Type B pancreatic cell (in vitro differentiated cells): Measurements from ENCODE around the gene TOM1L2. TPM values are rescaled to one million over a fixed set of nuclear protein-coding genes. Genes with fewer than 3 reads are reported as not detected.

ENCODE experiments used
- DNase-seq: peaks from one replicate; pipeline ENCODE4 v3.0.0; 2021; ENCODE audit warnings: mixed read lengths; ENCODE audit not compliant: unreplicated experiment; ENCODE audit errors: extremely low spot score
- H3K27ac Mint-ChIP-seq: 2 replicates; pipeline ENCODE4 v1.8.0; 2021; ENCODE audit warnings: mild to moderate bottlenecking, mixed read lengths
- H3K27me3 Mint-ChIP-seq: 2 replicates; pipeline ENCODE4 v1.8.0; 2021; ENCODE audit warnings: mixed read lengths
- H3K36me3 Mint-ChIP-seq: 2 replicates; pipeline ENCODE4 v1.8.0; 2021; ENCODE audit warnings: mixed read lengths
- H3K4me1 Mint-ChIP-seq: one replicate; pipeline ENCODE4 v1.8.0; 2021; ENCODE audit warnings: mixed read lengths; ENCODE audit not compliant: unreplicated experiment
- H3K4me3 Mint-ChIP-seq: 2 replicates; pipeline ENCODE4 v1.8.0; 2021; ENCODE audit warnings: mild to moderate bottlenecking, mixed read lengths
- H3K9me3 Mint-ChIP-seq: 2 replicates; pipeline ENCODE4 v1.8.0; 2021; ENCODE audit warnings: mixed read lengths
- total RNA-seq: library from RNA; stranded (reverse); gene quantifications from 2 replicates; pipeline ENCODE4 v1.2.1, GENCODE V29; 2021; ENCODE audit warnings: low replicate concordance
- TF ChIP-seq, protein P1 (sequence below): fragments of 200-600 bp; sonication (generic); conservative IDR thresholded peaks from 2 replicates; pipeline ENCODE4 v1.5.0; 2021; ENCODE audit warnings: antibody characterized with exemption, mild to moderate bottlenecking

Gene TOM1L2
- total RNA-seq, 1 donor from 2014 or later, result 62.5 TPM

DNA sequence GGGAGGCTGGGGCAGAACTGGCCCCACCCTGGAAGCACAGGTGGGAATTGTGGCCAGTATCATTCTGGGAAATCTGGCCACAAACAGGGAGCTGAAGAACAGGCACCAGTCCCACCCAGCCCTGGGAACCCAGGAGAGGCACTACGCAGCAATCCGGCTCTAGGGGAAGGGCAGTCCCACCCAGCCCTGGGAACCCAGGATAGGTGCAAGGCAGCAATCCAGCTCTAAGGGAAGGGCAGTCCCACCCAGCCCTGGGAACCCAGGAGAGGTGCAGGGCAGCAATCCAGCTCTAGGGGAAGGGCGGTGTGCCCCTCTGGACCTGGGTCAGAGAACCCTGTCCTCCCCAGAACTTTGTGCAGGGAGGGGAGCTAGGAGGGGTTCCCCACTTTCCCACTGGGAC is 7.6 kb upstream of the TOM1L2 start:
- Mint-ChIP-seq H3K4me1 (peaks cover 4% of the 10 kb centered on the region), H3K36me3 (no peaks in the 10 kb centered on the region), H3K9me3 (no peaks in the 10 kb centered on the region), H3K27ac (no peak overlapping the region), H3K4me3 (no peak overlapping the region), H3K27me3 (no peaks in the 10 kb centered on the region)
- DNase-seq, result no peak
- TF ChIP-seq, protein P1, sequence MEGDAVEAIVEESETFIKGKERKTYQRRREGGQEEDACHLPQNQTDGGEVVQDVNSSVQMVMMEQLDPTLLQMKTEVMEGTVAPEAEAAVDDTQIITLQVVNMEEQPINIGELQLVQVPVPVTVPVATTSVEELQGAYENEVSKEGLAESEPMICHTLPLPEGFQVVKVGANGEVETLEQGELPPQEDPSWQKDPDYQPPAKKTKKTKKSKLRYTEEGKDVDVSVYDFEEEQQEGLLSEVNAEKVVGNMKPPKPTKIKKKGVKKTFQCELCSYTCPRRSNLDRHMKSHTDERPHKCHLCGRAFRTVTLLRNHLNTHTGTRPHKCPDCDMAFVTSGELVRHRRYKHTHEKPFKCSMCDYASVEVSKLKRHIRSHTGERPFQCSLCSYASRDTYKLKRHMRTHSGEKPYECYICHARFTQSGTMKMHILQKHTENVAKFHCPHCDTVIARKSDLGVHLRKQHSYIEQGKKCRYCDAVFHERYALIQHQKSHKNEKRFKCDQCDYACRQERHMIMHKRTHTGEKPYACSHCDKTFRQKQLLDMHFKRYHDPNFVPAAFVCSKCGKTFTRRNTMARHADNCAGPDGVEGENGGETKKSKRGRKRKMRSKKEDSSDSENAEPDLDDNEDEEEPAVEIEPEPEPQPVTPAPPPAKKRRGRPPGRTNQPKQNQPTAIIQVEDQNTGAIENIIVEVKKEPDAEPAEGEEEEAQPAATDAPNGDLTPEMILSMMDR, result no peak

DNA sequence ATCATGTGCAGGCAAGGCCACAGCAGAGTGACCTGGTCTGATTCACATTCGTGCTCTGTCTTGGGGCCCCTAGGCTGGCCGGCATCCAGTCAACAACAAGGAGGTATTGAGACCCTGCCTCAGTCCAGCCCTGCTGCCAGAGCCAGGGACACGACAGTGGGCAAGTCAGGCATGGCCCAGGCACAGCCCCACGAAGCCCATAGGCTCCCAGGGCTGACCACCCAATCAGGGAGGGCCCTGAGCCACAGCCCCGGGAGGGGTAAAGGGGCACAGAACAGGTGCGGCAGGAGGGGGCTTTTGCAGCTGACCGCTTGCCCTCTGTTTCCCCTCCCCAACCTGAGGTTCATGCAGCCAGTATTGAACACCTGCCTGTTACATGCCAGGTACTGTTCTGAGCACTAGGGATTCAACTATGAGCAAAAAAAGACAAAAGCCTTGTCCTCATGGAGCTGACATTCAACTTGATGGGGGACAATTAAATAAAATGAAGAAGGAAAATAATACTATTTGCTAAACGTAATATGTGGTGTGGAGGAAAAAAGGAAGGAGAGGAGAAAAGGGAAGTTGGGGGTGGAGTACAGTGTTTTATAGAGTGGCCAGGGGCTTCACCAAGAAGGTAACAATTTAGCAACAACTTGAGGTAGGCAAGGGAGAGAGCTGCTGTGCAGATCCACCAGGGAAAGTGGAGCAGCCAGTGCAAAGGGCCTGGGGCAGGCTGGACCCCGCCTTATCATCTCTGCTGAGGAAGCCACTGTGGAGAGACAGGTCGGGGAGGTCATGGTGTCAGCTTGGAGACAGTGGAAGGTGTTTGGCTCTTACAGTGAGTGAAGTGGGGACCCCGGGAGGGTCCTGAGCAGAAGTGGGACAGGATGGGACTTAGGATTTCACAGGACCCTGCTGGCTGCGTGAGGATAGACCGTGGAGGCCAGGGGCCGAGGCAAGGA is 6.6 kb upstream of the TOM1L2 start:
- Mint-ChIP-seq H3K4me1 (peaks cover 4% of the 10 kb centered on the region), H3K27ac (peak overlapping the region; percentile 49), H3K27me3 (no peaks in the 10 kb centered on the region), H3K36me3 (no peaks in the 10 kb centered on the region), H3K4me3 (no peak overlapping the region), H3K9me3 (no peaks in the 10 kb centered on the region)
- TF ChIP-seq, protein P1, result no peak
- DNase-seq, result no peak

DNA sequence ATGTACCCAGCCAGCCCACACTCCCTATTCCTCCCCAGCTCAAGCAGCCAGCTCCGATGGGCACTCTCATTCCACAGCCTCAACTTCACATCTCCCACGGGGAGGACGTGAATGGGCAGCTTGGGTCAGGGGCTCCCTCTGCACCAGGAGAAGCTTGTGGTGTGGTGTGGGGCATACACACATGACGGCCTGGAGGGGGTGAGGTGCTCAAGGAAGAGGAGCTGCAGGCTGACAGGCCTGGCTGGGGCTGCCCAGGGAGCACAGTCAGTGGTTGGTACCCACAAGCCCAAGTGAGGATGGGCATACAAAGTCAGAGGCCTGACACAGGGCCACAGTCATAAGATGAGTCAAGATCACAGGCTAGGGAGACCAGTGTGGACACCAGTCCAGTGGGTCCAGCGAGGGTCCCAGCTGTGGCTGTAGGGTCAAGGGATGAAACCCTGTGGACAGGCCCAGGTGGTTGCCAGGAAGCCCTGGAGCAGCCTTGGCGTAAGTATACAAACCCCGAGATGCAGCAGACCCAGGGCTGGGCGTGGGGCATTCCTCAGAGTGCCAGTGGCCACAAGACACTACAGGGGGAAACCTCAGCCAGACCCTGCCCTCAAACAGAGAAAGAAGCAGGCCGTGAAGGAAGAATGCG is 4.9 kb upstream of the TOM1L2 start:
- Mint-ChIP-seq H3K27ac (no peak overlapping the region), H3K4me3 (no peak overlapping the region), H3K9me3 (no peaks in the 10 kb centered on the region), H3K36me3 (no peaks in the 10 kb centered on the region), H3K27me3 (no peaks in the 10 kb centered on the region), H3K4me1 (no peaks in the 10 kb centered on the region)
- TF ChIP-seq, protein P1, result no peak
- DNase-seq, result no peak

DNA sequence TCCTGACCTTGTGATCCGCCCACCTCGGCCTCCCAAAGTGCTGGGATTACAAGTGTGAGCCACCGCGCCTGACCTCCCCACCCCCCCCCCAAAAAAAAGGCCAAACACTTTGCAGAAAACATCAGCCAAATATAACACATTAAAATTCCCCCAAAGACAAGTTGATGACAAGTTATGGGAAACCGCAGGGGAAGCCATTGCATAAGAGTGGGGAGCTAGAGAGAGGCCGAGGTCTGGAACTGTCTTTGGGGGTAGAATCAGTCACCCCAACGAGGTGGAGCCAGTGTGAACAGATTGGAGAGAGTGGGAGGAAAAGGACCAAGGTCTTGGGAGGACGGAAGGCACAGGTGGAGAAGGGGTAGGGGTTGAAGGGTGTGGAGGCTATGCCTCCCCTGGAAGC is 3.2 kb upstream of the TOM1L2 start:
- no peak for DNase-seq
- Mint-ChIP-seq H3K4me3 (no peak overlapping the region), H3K9me3 (no peaks in the 10 kb centered on the region), H3K27ac (no peak overlapping the region), H3K4me1 (peaks cover 10% of the 10 kb centered on the region), H3K36me3 (no peaks in the 10 kb centered on the region), H3K27me3 (no peaks in the 10 kb centered on the region)
- TF ChIP-seq, protein P1, result no peak

DNA sequence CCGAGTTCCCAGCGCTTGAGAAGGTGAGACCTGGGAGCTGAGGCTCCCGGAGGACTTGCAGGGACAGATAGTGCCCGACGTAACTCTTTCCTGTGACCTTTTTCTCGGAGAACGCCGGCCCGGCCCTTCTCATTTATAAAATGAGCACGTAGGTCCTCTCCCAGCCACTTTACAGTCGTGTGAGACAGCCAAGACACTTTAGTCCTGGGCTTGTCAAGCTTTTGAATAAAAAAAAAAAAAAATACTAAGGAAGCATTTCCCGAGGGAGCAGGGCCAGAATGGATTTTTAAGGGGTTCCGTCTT is 703 bp upstream of the TOM1L2 start:
- H3K36me3 Mint-ChIP-seq, result no peaks in the 10 kb centered on the region
- TF ChIP-seq, protein P1, result no peak
- H3K9me3 Mint-ChIP-seq, result no peaks in the 10 kb centered on the region
- H3K4me1 Mint-ChIP-seq, result peaks cover 19% of the 10 kb centered on the region
- no peaks in the 10 kb centered on the region for H3K27me3 Mint-ChIP-seq
- DNase-seq, result no peak
- H3K27ac Mint-ChIP-seq, result peak overlapping the region; percentile 96
- peak overlapping the region; percentile 96 for H3K4me3 Mint-ChIP-seq
